Measurements from ENCODE around the gene SMARCAD1.

GRCh38 chr4:94237271-94237670 lies 29.6 kb downstream of the SMARCAD1 start:
- TF ChIP-seq, protein P1, sequence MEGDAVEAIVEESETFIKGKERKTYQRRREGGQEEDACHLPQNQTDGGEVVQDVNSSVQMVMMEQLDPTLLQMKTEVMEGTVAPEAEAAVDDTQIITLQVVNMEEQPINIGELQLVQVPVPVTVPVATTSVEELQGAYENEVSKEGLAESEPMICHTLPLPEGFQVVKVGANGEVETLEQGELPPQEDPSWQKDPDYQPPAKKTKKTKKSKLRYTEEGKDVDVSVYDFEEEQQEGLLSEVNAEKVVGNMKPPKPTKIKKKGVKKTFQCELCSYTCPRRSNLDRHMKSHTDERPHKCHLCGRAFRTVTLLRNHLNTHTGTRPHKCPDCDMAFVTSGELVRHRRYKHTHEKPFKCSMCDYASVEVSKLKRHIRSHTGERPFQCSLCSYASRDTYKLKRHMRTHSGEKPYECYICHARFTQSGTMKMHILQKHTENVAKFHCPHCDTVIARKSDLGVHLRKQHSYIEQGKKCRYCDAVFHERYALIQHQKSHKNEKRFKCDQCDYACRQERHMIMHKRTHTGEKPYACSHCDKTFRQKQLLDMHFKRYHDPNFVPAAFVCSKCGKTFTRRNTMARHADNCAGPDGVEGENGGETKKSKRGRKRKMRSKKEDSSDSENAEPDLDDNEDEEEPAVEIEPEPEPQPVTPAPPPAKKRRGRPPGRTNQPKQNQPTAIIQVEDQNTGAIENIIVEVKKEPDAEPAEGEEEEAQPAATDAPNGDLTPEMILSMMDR (IDR thresholded peaks at IDR 0.05): no peak
- TF ChIP-seq POLR2A (IDR thresholded peaks at IDR 0.05): no peak
